GM21576 (cell line): ENCODE results near the gene PPP1R12B.
A peak's percentile ranks its signal among the peaks of the same experiment; 100 is the strongest.
"Not testable (repeated sequence)": the region's sequence is repeated elsewhere in the genome, so short reads cannot be mapped to it uniquely, and the experiment has no call there.

Experiments used
- ATAC-seq: cut with Tn5 transposase; IDR thresholded peaks from one replicate; pipeline ENCODE4 v1.9.1; 2021; ENCODE audit warnings: mild to moderate bottlenecking, moderate library complexity; ENCODE audit not compliant: unreplicated experiment

The PPP1R12B gene

DNA sequence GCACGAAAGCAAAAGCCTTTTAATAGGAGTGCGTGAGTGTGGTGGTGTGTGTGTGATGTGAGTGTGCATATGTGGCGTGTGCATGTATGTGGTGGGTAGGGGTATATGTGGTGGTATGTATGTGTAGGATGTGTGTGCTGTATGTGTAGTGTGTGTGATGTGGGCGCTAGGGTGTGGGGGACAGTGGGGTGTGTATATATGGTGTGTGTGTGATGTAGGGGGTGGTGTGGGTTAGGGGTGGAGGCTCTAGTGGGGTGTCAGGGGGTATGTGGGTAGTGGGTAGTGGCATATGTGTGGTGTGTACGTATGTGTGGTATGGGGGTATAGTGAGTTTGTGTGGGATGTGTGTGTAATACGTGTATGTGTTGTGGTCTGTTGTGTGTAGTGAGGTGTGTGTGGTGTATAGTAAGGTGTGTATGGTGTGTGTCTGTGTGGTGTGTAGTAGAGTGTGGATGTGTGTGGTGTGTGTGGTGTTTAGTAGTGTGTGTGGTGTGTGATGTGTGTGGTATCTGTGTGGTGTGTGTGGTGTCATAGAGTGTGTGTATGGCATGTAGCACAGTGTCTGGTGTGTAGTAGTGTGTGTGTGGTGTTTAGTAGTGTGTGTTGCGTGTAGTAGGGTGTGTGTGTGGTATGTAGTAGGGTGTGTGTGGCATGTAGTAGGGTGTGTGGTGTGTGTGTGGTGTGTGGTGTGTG is 275.7 kb downstream of the PPP1R12B start:
- ATAC-seq: no peak

DNA sequence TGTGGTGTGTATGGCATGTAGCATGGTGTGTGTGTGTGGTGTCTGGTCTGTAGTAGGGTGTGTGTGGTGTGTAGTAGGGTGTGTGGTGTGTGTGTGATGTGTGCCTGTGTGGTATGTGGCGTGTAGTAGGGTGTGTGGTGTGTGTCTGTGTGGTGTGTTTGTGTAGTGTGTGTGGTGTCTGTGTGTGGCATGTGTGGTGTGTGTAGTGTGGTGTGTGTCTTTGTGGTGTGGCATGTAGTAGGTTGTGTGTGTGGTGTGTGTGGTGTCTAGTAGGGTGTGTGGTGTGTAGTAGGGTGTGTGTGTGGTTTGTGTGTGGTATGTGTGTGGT is 276.2 kb downstream of the PPP1R12B start:
- ATAC-seq: no peak

DNA sequence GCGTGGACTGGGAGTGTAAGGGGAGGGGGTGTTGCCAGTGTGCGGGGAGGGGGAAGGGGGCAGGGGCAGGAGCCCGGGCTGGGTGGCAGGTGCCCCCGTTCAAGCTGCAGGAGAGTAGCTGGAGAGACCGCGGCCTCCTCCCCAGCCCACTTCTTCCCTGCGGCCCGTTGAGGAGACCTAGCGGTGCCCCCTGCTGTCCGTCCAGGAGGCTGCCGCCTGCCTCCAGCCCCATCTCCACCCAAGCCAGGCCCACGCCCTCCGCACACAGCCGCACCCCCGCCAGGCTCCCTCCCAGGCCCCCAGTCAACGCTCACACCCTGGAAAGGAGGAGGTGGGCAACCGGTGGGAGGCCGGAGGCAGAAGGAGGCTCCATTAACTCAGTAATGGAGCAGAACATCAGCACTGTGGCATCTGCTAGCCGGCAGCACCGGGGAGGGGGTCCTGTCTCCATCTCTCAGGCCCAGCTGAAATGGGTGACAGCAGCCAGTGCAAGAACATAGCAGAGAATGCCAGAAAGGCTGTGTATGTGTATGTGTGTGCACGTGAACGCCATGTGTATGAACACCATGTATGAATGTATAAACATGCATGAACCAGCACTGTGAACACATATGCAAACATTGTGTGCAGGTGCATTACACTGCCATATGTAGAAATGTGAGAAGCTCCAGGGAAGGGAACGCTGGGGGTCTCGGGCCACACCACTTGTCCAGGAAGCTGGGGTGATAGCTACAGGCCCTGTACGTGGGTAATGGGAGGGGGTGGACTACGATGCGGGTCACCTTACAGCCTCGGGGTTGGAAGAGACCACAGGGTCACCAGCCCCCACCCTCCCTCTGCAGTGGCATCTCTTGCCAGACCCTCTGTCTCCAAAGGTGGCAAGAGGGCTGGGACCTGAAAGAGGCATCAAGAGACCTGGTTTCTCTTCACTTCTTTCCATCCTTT is 277.2 kb downstream of the PPP1R12B start:
- peak; percentile 60 for ATAC-seq

DNA sequence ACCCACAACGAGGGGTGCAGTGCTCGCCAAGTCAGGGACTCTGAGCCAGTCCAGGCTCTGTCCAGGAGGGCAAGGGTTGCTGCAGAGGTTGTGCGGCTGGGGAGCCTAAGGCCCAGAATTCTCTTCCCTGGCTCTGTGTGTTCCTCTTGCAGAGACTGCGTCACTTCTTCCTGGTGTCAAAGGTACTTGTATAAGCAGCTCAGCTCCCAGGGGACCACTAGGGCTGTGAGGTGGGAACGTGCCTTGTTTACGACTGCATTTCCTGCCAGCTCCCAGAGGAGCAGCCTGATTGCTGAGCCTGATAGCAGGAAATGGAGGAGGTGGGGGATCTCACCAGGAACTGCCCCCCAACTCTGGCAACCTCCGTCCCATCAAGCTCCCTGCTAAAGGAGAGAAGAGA is 278.5 kb downstream of the PPP1R12B start:
- ATAC-seq: not testable (repeated sequence)

DNA sequence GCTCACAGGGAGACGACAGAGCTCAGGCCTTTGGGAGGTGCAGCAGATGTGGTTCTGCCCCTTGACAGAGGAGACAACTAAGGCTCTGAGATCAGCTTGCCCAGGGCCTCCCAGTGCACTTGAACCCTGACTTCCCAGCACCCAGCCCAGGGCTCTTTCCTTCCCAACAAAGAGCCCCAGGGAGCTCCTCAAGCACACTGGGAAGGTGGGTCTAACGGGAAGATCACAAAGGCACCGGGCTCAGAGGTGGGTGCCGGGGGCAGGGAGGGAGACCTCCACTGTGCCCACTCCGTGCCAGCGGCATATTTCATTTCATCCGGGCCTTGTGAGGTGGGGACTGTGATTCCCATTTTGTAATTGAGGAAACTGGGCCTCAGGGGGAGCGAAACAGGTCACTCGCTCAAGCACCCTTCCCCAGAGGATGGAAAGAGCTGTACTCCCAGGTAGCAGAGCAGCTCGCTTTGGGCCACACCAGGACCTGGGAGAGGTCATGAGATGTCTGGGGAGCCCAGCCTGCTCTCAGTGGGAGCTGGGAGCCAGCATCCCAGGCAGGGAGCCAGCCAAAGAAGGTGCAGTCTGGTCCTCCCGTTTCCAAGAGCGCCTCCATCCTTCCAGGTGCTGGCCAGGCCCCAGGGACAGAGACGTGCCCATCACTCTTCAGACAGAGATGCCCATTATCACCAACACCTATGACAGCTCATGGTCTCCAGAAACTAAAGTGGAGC is 279.5 kb downstream of the PPP1R12B start:
- ATAC-seq: no peak

DNA sequence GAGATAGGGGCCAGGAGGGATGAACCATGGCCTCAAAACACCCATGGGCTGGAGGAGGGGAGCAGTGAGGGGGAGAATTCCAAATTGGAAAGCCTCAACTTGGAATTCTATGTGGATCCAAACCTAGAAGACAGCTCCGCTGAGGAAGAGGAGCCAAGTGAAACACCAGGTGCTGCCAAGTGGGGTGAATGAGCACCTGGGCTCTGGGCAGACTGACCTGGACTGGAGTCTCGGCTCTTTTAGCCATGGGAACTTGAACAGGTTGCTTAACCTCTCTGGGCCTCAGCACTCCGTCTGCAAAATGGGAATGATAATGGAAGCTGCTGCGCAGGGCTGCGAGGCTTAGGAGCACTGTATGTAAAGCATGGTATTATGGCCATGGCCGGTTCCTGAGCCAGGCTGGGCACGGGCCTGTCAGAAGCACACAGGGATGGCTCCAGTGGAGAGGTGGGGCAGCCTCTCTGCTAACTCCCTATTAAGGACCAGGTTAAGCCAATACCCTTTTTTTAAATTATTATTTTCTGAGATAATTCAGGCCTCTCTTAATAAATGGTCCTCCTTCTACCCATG is 280.2 kb downstream of the PPP1R12B start:
- no peak for ATAC-seq

DNA sequence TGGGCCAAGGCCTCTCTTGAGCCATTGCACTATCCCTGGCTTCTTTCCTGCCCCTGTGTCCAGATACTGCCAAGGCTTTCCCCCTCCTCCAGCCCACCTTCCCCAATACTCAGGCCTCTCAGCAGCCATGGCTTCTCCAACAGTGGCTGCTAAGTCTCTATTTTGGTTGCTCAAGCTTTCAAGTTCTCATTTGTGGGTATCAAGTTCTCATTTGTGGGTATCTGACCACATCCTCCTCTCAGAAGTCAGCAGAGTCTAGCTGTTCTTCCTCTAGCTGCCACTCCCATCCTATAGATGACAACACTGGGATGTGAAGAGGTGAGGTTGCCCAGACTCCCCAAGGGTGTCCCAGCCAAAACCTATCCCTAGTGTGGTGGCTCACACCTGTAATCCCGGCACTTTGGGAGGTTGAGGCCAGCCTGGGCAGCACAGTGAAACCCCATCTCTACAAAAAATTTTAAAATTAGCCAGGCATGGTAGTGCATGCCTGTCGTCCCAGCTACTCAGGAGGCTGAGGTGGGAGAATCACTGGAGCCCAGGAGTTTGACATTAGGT is 280.8 kb downstream of the PPP1R12B start:
- peak; percentile 57 for ATAC-seq

DNA sequence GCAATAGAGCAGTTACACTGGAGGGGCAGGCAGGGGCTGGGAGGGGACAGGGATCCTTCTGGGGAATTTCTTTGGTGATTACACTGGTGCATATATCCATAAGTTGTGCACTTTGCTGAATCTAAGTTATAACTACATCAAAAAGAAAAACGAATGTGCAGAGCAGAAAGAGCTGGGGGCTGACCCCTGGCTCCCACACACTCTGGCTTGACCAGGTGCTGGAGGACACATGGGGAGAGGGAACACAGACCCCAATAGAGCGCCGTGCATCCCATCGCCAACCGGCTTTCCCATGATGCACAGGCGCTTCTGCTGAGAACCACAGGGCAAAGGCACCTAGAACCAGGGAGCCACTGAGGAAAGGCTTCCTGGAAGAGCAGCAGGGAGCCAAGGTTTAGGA is 281.6 kb downstream of the PPP1R12B start:
- ATAC-seq: not testable (repeated sequence)

DNA sequence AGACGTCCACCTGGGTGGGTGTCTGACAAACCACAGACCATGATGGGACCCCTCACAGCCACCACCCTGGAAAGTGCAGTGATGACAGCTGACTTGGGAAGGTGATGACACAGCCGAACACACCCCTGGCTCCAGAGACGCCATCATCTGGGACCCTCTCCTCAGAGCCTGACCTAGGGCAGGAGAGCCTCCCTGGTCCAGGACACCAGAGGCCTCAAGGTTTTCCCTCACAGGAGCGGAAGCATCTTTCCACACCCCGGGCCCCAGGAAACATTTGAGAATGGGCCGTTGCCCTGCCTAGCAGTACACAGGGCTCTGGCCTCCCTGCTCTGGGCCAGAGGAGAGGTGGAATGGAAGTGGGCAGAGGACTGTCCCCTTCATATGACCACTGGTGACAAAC is 282.0 kb downstream of the PPP1R12B start:
- ATAC-seq: no peak

DNA sequence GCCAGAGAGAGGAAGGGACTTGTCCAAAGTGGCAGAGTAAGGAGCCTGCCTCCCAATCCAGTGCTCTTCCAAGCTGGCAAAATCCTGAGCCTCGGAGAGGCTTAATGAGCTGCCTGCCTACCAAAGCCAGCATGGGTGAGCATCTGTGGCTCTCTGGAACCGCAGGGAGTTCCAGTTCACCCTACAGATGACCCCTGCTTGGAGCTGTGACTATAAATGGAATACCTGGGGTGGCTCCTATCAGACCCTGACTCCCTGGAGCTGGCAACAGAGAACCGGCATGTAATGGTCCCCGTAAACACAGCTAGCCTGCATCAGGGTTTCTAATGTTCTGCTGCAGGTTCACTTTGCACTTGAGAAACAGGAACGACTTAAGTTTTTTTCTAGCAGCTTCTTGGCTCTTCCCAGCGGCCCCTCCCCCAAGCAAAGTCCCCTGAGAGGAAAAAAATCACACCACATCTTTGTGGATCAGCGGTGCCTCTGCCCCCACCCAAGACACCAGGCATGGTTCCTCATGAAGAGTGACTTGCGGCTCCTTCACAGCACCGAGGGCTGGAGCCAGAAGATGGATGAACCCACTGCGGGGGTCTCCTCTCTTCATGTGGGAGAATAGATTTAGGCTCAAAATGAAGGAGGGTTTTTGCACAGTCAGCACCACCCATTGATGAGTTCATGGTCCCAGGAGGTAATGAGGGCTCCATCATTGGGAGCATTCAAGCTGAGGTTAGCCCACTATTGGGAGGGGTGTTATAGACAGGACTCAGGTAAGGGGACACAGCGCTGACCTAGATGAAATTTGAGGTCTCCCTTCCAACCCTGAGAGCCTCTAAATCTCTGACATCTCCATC is 282.8 kb downstream of the PPP1R12B start:
- no peak for ATAC-seq

DNA sequence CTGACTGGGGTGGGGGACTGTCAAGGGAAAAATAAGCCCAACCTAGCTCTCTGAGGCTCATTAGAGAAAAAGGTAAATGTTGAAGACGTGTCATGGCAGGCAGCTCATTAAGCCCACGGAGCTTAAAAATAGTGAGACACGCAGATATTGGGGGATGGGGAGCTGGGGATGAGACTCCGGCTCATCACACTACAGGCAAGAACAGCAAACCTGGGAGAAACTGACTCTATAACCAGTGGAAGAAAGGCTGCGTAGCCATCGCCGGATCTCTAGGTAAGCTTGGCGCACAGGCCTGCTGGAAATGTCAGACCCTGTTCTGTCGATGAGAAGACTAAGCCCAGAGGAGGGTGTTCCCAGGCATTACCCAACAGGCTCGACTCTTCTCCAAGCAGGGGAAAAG is 283.7 kb downstream of the PPP1R12B start:
- ATAC-seq: no peak

DNA sequence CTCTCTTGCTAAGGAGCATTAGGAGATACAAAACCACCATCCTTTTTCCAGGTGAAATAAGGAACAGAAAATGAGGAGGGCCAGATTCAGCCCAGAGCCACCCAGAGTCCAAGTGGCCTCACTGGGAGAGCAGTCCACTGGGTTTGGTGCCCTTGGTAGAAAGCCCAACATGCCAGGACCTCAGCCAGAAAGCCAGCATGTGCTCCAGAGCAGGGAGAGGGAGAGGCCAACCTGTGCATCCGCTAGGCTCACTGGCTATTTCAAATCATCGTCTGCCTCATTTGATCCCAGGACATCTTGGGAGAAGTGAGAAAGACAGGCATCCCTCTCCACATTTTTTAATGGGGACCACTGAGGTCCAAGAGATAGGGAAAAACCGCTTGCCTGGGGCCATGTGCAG is 287.7 kb downstream of the PPP1R12B start:
- not testable (repeated sequence) for ATAC-seq

DNA sequence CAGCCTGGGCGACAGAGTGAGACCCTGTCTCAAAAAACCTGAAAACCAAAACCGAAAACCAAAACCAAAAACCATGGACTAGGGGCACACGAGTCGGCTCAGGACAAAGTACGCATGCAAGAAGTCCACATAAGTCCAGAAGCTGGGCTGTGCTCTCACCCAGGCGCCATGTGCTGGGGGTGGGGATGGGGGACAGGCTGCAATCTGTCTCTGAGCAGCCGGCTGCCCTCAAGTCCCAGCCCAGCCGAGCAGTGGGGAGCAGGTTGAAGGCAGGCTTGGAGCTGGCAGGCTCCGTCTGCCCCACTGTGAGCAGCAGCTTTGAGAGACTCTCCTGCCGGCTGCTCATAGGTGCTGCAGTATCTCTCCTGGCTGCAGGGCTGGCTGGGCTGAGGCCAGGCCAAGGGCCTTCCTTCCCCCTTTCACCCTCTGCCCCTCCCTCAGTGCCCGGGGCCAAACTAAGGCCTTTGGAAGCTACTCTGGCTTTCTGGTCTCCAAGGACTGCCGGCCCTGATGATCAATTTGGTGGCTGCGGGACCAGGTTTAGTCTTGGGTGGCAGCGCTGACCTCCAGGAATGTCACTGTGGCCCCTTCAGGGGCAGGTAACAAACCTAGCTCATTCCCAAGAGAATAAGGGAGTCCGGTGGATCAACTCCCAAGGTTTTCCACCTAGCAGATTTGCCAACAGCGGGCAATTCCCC is 289.0 kb downstream of the PPP1R12B start:
- not testable (repeated sequence) for ATAC-seq

DNA sequence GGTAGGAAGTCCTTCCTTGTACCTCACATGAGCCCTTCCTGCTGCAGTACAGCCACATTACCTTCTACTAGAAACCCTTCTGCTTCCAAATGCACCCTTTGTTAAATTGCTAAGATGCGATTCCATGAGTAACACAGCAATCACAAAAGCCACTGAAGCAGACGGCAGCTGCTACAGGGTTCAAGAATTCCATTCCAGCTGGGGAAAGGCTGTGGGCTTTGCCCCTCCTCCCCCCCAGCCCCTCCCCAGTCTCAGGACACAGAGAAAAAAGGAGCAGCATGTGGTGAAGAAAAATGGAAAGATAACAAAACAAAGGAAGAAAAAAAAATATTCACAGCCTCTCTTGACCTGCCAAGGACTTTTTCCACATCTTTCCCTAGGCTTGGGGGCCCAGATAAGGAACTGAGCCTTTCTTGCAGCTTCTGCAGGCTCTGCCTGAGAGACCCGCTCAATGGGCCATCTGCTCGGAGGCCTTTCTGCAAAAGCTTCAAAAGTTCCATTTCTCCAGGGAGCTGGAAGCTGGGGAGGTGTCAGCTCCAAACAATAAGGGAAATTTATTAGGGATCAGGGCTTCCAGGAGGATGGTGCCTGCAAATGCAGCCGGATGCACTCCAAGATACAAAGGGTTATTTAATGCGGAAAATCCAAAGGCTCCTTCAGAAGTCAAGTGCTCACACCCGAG is 289.7 kb downstream of the PPP1R12B start:
- no peak for ATAC-seq

DNA sequence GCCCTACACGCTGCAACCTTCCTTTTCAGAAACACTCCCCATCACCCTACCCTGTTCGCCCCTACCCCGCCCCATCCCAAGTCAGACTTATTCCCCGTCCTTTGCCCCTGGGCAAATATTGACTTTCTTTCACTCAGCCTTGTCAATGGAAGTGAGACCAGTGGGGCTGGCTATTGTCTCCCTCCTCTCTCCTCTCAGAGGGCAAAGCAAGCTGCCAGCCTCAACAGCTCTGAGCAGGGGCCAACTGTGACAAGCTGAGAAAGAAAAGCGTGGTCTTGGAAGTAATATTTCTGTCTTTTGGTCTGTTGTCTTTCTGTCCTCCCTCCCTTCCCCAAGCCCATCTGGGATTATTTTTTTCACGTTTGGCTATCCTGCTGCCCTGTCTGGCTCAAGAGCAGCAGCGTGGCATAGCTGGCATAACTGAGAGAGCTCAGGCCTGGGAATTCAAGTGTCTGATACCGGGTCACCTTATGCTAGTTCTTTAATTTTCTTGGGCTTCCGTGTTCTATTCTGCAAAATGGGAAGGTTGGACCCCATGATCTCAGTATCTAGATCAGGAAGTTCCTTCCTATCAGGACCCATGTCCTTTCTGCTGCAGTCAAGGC is 290.3 kb downstream of the PPP1R12B start:
- not testable (repeated sequence) for ATAC-seq

DNA sequence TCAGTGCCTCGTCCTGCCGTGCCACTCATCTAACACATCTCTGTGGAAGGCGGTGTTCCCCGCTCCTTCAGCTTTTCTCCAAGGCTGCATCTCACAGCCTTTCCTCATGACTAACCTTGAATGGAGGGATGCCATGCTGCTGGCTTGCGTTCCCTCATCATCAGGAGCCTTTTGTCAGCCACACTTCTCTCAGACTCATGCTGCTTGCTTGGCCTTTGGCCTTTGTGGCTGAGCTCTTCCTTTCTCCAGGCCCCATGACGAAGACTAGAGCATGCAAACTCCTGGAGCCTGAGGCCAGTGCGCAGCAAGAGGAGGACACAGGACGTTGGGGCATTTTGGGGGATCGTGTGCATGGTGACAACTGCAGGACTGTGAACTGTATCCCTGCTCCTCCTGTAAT is 291.0 kb downstream of the PPP1R12B start:
- no peak for ATAC-seq

DNA sequence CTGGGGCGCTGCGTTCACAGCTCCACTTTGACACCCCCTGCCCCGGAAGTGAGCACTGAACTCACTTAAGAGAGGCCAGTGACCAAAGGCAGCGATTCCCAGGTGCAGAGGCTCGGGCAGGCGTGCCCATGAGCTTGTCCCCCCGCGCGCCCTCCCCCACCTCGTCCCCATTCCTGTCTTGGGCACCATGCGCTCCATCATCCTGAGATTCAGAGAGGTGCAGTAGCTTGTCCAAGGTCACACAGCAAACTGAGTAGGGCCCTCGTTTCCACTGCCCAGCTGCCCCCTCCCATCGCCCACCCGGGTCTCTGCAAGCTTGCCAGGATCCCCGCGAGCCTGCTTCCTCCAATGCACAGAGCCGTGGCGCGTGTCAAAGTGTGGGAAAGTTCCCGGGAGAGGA is 293.7 kb downstream of the PPP1R12B start:
- ATAC-seq: no peak
